SK-N-SH treated with all-trans-retinoic acid at 6 μM for 48 hours (cell line): ENCODE results near the gene NR2F2.

Source experiments
- ATAC-seq: fragments of 200-7000 bp; cut with Tn5 transposase; 3 replicates; pipeline ENCODE4 v1.9.1; 2020; ENCODE audit warnings: mild to moderate bottlenecking, moderate library complexity
- BACH2 ChIP-seq: fragments of 250-450 bp; sonication (Bioruptor Pico); IDR thresholded peaks from 2 replicates; pipeline ENCODE4 v1.9.0; 2021; ENCODE audit warnings: mild to moderate bottlenecking, borderline replicate concordance
- CSDC2 ChIP-seq: fragments of 250-450 bp; sonication (Bioruptor Pico); IDR thresholded peaks from 2 replicates; pipeline ENCODE4 v1.5.0; 2020; ENCODE audit warnings: mild to moderate bottlenecking, moderate library complexity
- ESRRG ChIP-seq: fragments of 250-450 bp; sonication (Bioruptor Pico); IDR thresholded peaks from 2 replicates; pipeline ENCODE4 v1.6.1; 2021; ENCODE audit warnings: mild to moderate bottlenecking
- ISL1 ChIP-seq: fragments of 250-450 bp; sonication (Bioruptor Pico); IDR thresholded peaks from 2 replicates; pipeline ENCODE4 v2.1.2; 2022; ENCODE audit warnings: mild to moderate bottlenecking, moderate library complexity
- PPARA ChIP-seq: fragments of 250-450 bp; sonication (Bioruptor Pico); IDR thresholded peaks from 2 replicates; pipeline ENCODE4 v1.5.0; 2020; ENCODE audit warnings: mild to moderate bottlenecking, borderline replicate concordance
- RARB ChIP-seq: fragments of 250-450 bp; sonication (Bioruptor Pico); IDR thresholded peaks from 2 replicates; pipeline ENCODE4 v1.8.0; 2021; ENCODE audit warnings: mild to moderate bottlenecking, moderate library complexity
- SNAI2 ChIP-seq: fragments of 250-450 bp; sonication (Bioruptor Pico); IDR thresholded peaks from 2 replicates; pipeline ENCODE4 v1.5.0; 2020; ENCODE audit warnings: mild to moderate bottlenecking, moderate library complexity
- TOX ChIP-seq: fragments of 250-450 bp; sonication (Bioruptor Pico); IDR thresholded peaks from 2 replicates; pipeline ENCODE4 v1.8.0; 2021; ENCODE audit warnings: mild to moderate bottlenecking, moderate library complexity, borderline replicate concordance
- ZC3H10 ChIP-seq: fragments of 250-450 bp; sonication (Bioruptor Pico); IDR thresholded peaks from 2 replicates; pipeline ENCODE4 v1.5.1; 2021; ENCODE audit warnings: mild to moderate bottlenecking, moderate library complexity
- ZFP30 ChIP-seq: fragments of 450-650 bp; formaldehyde crosslinking; IDR thresholded peaks from 2 replicates; pipeline ENCODE4 v1.5.0; 2022; ENCODE audit warnings: mild to moderate bottlenecking, moderate library complexity
- TF ChIP-seq, protein P1 (sequence below): fragments of 250-450 bp; sonication (Bioruptor Pico); IDR thresholded peaks from 2 replicates; pipeline ENCODE4 v1.5.1; 2021; ENCODE audit warnings: mild to moderate bottlenecking, moderate library complexity
- TF ChIP-seq, protein P2 (sequence below): fragments of 250-450 bp; sonication (Bioruptor Pico); IDR thresholded peaks from 2 replicates; pipeline ENCODE4 v1.5.0; 2020; ENCODE audit warnings: mild to moderate bottlenecking, moderate library complexity
- TF ChIP-seq, protein P3 (sequence below): fragments of 250-450 bp; sonication (Bioruptor Pico); IDR thresholded peaks from 2 replicates; pipeline ENCODE4 v1.8.0; 2020; ENCODE audit warnings: mild to moderate bottlenecking, moderate library complexity, borderline replicate concordance
- TF ChIP-seq, protein P4 (sequence below): fragments of 250-450 bp; sonication (Bioruptor Pico); IDR thresholded peaks from 2 replicates; pipeline ENCODE4 v1.8.0; 2021; ENCODE audit warnings: low read depth, mild to moderate bottlenecking, moderate library complexity, borderline replicate concordance

Gene NR2F2

DNA sequence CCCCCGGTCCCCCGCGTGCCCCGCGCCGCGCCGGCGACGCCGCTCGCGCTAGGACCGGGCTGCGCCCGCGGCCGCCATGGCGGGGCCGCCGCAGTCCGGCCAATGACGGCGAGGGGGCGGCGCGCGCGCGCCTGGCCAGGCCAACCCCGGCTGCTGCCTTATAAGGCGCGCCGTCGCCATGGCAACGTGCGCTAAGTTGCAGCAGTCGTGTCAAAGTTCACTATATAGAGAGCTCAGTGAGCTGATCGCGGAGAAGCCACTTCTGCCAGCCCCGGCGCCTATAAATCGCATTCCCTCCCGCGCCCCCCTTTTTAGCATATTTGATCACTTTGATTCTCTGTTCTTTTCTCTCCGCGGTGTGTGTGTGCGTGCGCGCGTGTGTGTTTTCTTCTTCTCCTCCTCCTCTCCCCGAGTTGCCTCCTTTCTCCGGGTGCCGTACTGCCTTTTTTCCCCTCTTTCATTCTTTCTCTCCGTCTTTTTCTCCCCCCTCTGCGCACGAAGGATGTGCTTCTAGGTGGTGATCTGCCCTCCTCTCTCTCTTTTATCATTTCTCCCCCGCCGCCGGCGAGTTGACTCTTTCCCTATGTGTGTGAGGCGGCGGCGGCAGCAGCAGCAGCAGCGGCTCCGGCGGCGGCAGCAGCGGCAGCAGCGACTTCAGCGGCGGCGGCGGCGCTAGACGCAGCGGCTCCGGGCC, at the start of gene NR2F2:
NR2F2 (plus strand) TSS at position 251 of the 694 bp plus-strand sequence. CDS start 1,406 bp downstream, outside the sequence.
- ATAC-seq: peak; percentile 73
- TF ChIP-seq, protein P1, sequence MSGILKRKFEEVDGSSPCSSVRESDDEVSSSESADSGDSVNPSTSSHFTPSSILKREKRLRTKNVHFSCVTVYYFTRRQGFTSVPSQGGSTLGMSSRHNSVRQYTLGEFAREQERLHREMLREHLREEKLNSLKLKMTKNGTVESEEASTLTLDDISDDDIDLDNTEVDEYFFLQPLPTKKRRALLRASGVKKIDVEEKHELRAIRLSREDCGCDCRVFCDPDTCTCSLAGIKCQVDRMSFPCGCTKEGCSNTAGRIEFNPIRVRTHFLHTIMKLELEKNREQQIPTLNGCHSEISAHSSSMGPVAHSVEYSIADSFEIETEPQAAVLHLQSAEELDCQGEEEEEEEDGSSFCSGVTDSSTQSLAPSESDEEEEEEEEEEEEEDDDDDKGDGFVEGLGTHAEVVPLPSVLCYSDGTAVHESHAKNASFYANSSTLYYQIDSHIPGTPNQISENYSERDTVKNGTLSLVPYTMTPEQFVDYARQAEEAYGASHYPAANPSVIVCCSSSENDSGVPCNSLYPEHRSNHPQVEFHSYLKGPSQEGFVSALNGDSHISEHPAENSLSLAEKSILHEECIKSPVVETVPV (CRISPR knock-in tag): no peak

DNA sequence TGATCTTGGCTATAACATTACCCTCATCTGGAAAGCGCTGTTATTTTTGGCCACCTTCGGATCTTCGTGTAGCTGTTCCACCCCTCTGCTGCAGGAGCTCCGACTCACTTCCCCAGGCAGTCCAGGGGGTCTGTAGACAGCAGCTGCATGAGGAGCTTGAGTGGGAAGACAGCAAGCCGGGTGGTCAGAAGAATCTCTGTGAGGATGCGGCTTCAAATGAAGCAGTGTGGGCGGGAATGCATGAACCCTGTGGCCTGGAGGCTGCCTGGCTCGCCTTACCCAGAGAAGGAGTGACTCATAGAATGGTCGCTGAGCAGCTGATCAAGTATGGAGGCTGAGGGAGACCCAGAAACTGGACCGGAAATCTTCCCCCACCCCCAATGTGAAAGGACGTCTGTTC, 45.2 kb upstream of the NR2F2 start:
- peak; percentile 44; the same call in 2 of the 3 replicates for ATAC-seq
- no peak for TF ChIP-seq ESRRG (CRISPR knock-in tag)
- TF ChIP-seq, protein P2, sequence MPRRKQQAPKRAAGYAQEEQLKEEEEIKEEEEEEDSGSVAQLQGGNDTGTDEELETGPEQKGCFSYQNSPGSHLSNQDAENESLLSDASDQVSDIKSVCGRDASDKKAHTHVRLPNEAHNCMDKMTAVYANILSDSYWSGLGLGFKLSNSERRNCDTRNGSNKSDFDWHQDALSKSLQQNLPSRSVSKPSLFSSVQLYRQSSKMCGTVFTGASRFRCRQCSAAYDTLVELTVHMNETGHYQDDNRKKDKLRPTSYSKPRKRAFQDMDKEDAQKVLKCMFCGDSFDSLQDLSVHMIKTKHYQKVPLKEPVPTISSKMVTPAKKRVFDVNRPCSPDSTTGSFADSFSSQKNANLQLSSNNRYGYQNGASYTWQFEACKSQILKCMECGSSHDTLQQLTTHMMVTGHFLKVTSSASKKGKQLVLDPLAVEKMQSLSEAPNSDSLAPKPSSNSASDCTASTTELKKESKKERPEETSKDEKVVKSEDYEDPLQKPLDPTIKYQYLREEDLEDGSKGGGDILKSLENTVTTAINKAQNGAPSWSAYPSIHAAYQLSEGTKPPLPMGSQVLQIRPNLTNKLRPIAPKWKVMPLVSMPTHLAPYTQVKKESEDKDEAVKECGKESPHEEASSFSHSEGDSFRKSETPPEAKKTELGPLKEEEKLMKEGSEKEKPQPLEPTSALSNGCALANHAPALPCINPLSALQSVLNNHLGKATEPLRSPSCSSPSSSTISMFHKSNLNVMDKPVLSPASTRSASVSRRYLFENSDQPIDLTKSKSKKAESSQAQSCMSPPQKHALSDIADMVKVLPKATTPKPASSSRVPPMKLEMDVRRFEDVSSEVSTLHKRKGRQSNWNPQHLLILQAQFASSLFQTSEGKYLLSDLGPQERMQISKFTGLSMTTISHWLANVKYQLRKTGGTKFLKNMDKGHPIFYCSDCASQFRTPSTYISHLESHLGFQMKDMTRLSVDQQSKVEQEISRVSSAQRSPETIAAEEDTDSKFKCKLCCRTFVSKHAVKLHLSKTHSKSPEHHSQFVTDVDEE (CRISPR knock-in tag): no peak
- TF ChIP-seq BACH2 (CRISPR knock-in tag): no peak
- TF ChIP-seq ZFP30: no peak
- TF ChIP-seq, protein P3, sequence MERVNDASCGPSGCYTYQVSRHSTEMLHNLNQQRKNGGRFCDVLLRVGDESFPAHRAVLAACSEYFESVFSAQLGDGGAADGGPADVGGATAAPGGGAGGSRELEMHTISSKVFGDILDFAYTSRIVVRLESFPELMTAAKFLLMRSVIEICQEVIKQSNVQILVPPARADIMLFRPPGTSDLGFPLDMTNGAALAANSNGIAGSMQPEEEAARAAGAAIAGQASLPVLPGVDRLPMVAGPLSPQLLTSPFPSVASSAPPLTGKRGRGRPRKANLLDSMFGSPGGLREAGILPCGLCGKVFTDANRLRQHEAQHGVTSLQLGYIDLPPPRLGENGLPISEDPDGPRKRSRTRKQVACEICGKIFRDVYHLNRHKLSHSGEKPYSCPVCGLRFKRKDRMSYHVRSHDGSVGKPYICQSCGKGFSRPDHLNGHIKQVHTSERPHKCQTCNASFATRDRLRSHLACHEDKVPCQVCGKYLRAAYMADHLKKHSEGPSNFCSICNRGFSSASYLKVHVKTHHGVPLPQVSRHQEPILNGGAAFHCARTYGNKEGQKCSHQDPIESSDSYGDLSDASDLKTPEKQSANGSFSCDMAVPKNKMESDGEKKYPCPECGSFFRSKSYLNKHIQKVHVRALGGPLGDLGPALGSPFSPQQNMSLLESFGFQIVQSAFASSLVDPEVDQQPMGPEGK (CRISPR knock-in tag): no peak
- TF ChIP-seq, all 23 proteins: peak for 0

DNA sequence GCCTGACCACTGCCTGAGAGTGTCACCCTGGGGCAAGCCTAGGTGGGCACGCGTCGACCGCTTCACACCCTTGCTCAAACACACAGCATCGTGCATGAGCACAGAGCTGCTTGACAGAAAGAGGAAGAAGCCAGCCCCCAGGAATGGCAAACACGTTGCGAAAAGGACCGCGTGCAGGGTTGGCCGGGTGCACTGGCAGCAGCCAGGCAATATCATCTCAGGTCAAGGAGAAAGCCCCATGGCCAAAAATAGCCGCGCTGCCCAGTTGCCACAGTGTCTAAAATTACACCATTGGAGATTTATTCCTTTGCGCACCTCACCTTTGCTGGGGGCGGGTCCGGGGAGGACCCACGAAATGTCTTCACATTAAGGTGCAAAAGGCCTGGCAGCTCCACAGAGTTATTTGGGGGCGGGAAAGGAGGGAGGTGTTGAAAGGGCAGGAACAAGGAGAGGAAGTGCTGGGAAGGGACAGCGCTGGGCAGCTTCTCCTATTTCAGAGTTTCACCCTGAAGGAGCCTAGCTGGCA, 44.7 kb upstream of the NR2F2 start:
- TF ChIP-seq, protein P3 (CRISPR knock-in tag): no peak
- TF ChIP-seq TOX (no peak), ESRRG (CRISPR knock-in tag) (no peak), ZC3H10 (CRISPR knock-in tag) (no peak), SNAI2 (CRISPR knock-in tag) (no peak), CSDC2 (CRISPR knock-in tag) (no peak), ISL1 (CRISPR knock-in tag) (no peak), BACH2 (CRISPR knock-in tag) (no peak), RARB (no peak), PPARA (CRISPR knock-in tag) (no peak)
- TF ChIP-seq, protein P4, sequence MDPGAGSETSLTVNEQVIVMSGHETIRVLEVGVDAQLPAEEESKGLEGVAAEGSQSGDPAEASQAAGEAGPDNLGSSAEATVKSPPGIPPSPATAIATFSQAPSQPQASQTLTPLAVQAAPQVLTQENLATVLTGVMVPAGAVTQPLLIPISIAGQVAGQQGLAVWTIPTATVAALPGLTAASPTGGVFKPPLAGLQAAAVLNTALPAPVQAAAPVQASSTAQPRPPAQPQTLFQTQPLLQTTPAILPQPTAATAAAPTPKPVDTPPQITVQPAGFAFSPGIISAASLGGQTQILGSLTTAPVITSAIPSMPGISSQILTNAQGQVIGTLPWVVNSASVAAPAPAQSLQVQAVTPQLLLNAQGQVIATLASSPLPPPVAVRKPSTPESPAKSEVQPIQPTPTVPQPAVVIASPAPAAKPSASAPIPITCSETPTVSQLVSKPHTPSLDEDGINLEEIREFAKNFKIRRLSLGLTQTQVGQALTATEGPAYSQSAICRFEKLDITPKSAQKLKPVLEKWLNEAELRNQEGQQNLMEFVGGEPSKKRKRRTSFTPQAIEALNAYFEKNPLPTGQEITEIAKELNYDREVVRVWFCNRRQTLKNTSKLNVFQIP (CRISPR knock-in tag): no peak
- TF ChIP-seq, protein P2 (CRISPR knock-in tag): no peak
- ATAC-seq: no peak
